GM08714 (cell line): ENCODE measurements around the gene TEAD2.
"Not testable (repeated sequence)": the region's sequence is repeated elsewhere in the genome, so short reads cannot be mapped to it uniquely, and the experiment has no call there.

Experiments used
- H3K4me3 ChIP-seq: fragments of 200-500 bp; sonication (Bioruptor generic); 2 replicates; pipeline ENCODE4 v1.5.1; 2014; ENCODE audit warnings: mild to moderate bottlenecking, low read length, inconsistent platforms
- ZNF274 ChIP-seq: IDR thresholded peaks from 2 replicates; pipeline ENCODE4 v1.6.1; 2012; ENCODE audit warnings: mild to moderate bottlenecking, low read depth, low read length

Gene TEAD2

DNA sequence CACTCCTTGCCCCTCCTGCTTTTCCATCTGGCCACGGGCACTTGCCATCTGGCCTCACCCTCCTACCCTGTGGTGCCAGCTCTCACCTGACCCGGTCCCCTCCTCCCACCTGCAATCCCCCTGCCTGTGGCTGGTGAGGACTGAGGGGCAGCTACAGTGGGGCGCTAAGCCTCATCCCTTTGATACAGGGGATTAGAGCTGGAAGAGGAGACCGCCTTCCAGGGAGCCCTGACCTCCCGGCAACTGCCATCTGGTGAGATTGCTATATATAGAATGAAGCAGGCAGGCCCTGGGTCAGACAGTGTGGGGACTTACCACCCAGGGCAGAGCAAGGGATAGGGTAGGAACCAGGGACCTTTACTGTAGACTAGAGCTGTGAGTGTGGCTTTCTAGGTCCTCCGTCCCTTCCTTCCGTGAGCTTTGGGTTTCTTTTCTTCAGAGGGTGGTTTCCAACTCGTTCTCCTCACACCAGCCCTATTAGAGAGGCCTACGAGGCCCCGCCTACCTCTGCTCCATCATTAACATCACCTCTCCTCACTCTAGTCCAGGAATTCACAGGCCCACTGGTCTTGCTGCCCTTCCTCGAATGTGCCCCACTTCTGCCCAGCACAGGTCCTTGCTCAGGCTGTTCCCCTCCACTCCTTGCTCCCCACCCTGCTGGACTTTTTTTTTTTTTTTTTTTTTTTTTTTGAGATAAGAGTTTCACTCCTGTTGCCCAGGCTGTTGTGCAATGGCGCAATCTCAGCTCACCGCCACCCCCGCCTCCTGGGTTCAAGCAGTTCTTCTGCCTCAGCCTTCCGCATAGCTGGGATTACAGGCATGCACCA lies 33.6 kb upstream of the TEAD2 start:
- TF ChIP-seq ZNF274 = no peak
- H3K4me3 ChIP-seq = no peak overlapping the region

DNA sequence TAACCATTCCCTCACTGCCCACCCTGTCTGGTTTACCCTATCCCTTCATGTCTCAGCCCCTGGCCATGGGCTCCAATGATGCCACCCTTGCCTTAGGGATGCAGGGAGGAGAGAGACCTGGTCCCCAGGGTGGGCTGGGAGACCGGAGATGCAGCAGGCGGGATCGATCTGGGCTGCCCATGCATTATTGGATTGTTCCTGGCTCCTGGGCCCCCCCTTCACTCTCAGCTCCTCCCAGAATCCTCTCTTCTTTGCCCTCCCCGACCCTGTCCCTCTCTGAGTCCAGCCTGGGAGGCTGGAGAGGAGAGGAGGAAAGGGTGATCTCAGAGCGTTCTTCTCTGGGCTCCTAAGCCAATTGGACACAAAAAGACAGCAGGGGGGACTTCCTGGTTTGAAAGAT lies 31.7 kb upstream of the TEAD2 start:
- no peak overlapping the region for H3K4me3 ChIP-seq
- no peak for TF ChIP-seq ZNF274

DNA sequence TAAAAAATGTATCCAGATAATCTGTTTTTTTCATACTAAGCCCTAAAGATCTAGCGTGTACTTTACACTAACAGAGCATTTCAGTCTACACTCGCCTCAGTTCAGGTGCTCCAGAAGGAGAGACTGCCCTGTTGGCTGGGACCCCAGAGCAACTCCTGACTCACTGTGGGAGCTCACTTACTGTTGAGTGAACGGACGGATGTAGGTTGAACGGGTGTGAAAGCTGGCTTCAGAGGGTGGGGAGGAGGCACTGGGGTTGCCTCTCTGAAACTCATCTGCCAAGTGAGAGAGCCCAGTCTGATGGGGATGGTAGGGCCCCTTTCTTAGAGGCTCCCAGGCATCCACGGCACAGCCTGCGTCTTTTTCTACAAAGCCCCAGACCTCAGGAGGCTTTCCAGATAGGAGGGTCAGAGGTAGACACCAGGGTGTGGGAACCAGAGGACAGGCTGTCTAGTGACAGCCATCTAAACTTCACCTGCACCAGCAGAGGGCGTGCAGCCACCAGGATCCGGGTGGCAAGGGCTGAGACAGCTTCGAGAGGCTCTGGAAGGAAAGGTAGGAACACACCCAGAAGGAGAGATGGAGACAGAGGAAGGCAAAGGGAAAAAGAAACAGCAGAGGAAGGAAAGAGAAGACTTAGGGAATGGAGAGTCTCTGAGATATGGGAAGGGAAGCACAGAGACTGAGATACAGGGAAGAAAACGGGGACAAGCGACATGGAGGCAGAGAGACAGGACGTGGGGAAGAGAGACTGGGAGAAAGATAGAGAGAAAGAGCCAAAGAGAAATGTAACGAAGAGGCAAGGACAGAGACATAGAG lies 29.6 kb upstream of the TEAD2 start:
- no peak overlapping the region for H3K4me3 ChIP-seq

GRCh38 chr19:49390929-49391359 lies 28.7 kb upstream of the TEAD2 start:
- TF ChIP-seq ZNF274 = no peak
- H3K4me3 ChIP-seq = no peak overlapping the region

More for the DNA sequence above, 29.6 kb upstream of the TEAD2 start:
- TF ChIP-seq ZNF274 = no peak

- no peak for TF ChIP-seq ZNF274
- no peak overlapping the region for H3K4me3 ChIP-seq
Observed at GRCh38 chr19:49390131-49390928, 28.1 kb upstream of the TEAD2 start.

DNA sequence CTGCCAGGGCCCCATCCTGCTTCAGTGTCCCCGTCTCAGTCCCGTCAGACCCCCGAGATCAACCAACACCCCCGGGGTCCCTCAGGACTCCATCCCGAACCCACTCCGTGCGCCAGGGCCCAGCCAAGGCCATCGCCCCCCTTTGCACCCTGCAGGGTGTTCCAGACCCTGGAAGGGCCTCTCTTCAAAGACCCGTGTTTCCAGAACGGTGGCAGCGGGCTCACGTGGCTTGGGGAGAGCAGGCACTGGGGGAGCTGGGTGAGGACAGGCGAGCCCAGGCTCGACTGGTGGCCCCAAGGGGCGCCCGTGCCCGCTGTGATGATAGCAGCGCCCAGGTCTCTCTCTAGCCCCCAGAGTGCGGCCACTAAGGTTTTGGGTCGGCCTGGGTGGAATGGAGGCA lies 27.2 kb upstream of the TEAD2 start:
- H3K4me3 ChIP-seq = no peak overlapping the region
- no peak for TF ChIP-seq ZNF274

DNA sequence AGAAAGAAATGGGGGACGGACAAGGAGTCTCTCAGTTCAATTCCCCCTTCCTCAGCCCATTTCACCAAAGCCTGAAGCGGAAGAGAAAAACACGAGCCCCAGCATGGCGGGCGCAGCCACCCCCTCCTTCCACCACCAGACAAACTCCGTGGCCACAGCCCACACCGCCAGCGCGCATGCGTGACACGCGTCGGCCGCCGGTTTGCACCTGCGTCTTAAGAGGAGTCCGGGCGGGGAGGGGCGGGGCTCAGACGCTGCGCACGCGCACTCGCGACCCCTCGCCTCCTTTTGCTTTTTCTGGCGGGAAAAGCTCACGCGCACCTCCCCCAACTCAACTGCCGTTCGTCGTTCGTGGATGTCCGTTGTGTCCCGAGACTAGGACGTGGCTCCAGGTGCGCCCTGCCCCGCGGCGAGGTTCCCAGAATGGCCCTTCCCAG lies 25.7 kb upstream of the TEAD2 start, which contains the start of gene KASH5:
Gene KASH5 (plus strand): TSS at position 314 of the 437 bp plus-strand sequence. CDS start 2,635 bp downstream, outside the sequence.
- H3K4me3 ChIP-seq = peak within 1 kb of the TSS; percentile 23; the same call in 1 of the 2 replicates

DNA sequence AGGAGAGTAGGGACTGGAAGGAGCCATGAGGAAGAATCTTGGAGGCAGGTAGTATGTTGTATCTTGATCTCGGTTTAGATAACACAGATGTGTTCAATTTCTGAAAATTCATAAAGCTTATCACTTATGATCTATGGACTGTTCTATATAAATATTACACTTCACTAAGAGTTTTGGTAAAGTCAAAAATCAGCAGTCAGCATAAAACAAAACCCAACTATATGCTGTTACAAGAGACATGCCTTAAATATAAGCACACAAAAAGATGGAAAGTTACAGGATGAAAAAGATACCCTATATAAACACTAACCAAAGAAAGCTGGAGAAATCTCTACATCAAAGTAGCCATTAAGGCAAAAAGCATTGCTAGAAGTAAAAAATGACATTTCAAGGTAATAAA lies 21.4 kb upstream of the TEAD2 start:
- H3K4me3 ChIP-seq = no peak overlapping the region
- TF ChIP-seq ZNF274 = no peak

More for the DNA sequence above, 25.7 kb upstream of the TEAD2 start, which contains the start of gene KASH5:
- no peak for TF ChIP-seq ZNF274

DNA sequence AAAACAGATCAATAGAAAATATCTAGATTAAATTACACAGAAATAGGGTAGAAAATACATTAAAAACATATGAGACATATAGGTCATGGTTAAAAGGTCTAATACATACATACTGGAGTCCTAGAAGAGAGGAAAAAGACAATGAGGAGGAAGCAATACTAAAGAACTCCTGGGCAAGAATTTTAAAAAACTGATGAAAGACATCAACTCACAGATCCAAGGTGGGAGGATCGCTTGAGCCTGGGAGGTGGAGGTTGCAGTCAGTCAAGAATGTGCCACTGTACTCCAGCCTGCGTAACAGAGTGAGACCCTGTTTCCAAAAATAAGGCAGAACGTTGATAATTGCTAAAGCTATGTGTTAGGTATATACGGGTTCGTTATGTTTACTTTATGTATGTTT lies 20.4 kb upstream of the TEAD2 start:
- TF ChIP-seq ZNF274 = no peak
- no peak overlapping the region for H3K4me3 ChIP-seq

DNA sequence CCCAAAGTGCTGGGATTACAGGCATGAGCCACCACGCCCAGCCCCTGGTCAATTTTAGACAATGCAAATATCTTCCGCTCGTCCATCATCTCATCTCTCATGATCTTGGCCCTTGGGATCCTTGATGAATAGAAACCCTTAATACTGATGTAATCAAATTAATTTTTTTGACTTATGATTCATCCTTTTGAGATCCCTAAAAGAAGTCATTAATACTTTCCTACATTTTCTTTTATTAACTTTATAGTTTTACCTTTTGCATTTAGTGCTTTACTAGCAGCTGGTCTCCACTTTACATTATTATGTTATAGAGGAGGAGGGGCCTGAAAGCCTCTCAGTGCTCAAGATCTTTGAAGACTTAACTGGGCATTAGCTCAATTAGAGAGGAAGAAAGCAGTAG lies 18.2 kb upstream of the TEAD2 start:
- no peak for TF ChIP-seq ZNF274
- no peak overlapping the region for H3K4me3 ChIP-seq

GRCh38 chr19:49378512-49378911 lies 16.3 kb upstream of the TEAD2 start:
- no peak overlapping the region for H3K4me3 ChIP-seq
- TF ChIP-seq ZNF274 = no peak

GRCh38 chr19:49374665-49375434 lies 12.6 kb upstream of the TEAD2 start:
- no peak overlapping the region for H3K4me3 ChIP-seq
- no peak for TF ChIP-seq ZNF274

DNA sequence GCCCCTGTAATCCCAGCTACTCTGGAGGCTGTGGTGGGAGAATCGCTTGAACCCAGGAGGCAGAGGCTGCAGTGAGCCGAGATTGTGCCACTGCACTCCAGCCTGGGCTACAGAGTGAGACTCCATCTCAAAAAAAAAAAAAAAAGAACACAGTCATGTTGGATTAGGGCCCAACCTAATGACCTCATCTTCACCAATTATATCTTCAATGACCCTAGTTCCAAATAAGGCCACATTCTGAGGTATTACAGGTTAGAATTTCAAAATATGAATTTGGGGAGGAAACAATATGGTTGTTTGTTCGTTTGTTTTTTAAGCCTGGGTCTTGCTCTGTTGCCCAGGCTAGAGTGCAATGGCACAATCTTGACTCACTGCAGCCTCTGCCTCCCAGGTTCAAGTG lies 11.0 kb upstream of the TEAD2 start:
- H3K4me3 ChIP-seq = not testable (repeated sequence)
